Erythroblast (primary cell): ENCODE data around the gene MAFB.

Source experiments
- GATA1 ChIP-seq: IDR thresholded peaks from 2 replicates; pipeline ENCODE4 v1.6.1; 2011; ENCODE audit warnings: low read depth, mild to moderate bottlenecking, control low read depth, low read length, moderate library complexity
- POLR2A ChIP-seq: IDR thresholded peaks from 2 replicates; pipeline ENCODE4 v1.6.1; 2011; ENCODE audit warnings: mild to moderate bottlenecking, low read length

DNA sequence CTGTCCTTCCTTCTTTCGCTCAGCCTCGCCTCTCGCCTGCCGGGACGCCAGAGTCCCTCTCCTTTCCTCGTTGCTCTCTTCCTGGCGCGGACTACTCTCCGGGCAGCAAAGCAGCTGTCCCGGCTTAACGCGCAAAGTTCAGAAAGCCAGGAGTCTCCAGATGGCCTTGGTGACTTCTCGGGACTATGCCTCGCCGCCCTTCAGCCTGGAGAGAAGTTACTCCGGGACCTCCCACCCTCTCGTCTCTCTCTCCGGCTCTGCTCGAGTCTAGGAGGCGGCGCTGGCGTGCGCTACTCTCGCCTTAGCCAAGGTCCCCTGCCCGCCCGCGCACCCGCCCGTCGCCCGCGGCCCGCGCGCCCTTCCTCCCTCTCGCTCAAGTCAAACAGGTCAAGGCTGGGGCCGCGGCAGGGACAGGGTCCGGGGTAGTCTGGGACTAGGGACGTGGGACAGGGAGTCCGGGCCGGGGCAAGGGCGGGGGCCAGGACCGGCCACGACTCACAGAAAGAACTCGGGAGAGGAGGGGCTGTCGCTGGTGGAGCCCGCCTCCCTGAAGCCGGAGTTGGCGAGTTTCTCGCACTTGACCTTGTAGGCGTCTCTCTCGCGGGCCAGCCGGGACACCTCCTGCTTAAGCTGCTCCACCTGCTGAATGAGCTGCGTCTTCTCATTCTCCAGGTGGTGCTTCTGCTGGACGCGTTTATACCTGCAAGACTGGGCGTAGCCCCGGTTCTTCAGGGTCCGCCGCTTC is 1.5 kb downstream of the MAFB start:
- TF ChIP-seq POLR2A (no peak), GATA1 (no peak)
